ENCODE data around the gene FOXJ1. TPM values are rescaled to one million over a fixed set of nuclear protein-coding genes. Genes with fewer than 3 reads are reported as not detected.

FOXJ1 gene
- total and polyA plus RNA-seq, 8 donors, result 0.12 to 6.7 (median 1.3) TPM; not detected in 3

GRCh38 chr17:76119409-76120371 is 21.4 kb downstream of the FOXJ1 start:
- WGBS, 5 donors, result 83 to 88% (median 85%) methylated on average over 19 of the region's 19 CpGs
- intact Hi-C loops (cut with DNase I; ENCODE audit: low total_unique reads), result loop anchor here (5.0 to 10.0 kb wide), 2 partner anchors 65 to 158 kb away; no protein-coding TSS in a partner anchor
- peaks cover 10 to 12% (median 10%) of the 10 kb centered on the region in 4 donors for H3K4me1 ChIP-seq
- no peaks in the 10 kb centered on the region for H3K36me3 ChIP-seq
- DNase-seq, result no peak
- H3K9me3 ChIP-seq, result no peaks in the 10 kb centered on the region
- H3K27me3 ChIP-seq, result no peaks in the 10 kb centered on the region
- H3K27ac ChIP-seq, result no peak overlapping the region
- no peak overlapping the region for H3K4me3 ChIP-seq
- TF ChIP-seq CTCF (IDR thresholded peaks at IDR 0.05) (no peak), POLR2AphosphoS5 (IDR thresholded peaks at IDR 0.05) (no peak), POLR2A (IDR thresholded peaks at IDR 0.05) (no peak)

- Histone ChIP-seq H3K4me3 (no peak overlapping the region), H3K4me1 (no peaks in the 10 kb centered on the region), H3K27me3 (no peaks in the 10 kb centered on the region), H3K9me3 (no peaks in the 10 kb centered on the region), H3K36me3 (no peaks in the 10 kb centered on the region), H3K27ac (no peak overlapping the region)
- intact Hi-C loops (cut with DNase I; ENCODE audit: low total_unique reads), result no loop called here
- no peak for DNase-seq
- no peak for TF ChIP-seq EP300 (IDR thresholded peaks at IDR 0.05)
- no peak for TF ChIP-seq CTCF (IDR thresholded peaks at IDR 0.05)
- TF ChIP-seq POLR2A (IDR thresholded peaks at IDR 0.05), result no peak
- 82 to 89% (median 85%) methylated on average over 7 of the region's 7 CpGs for WGBS, 5 donors
These were observed 25.8 kb downstream of the FOXJ1 start for GRCh38 chr17:76115138-76115754.

- no peak overlapping the region for H3K27ac ChIP-seq
- no peak overlapping the region for H3K4me3 ChIP-seq
- no peaks in the 10 kb centered on the region for H3K36me3 ChIP-seq
- no peaks in the 10 kb centered on the region for H3K27me3 ChIP-seq
- intact Hi-C loops (cut with DNase I; ENCODE audit: low total_unique reads), result no loop called here
- no peaks in the 10 kb centered on the region for H3K4me1 ChIP-seq
- TF ChIP-seq EP300 (IDR thresholded peaks at IDR 0.05), result no peak
- TF ChIP-seq POLR2A (IDR thresholded peaks at IDR 0.05), result no peak
- TF ChIP-seq POLR2AphosphoS5 (IDR thresholded peaks at IDR 0.05), result no peak
- WGBS, 5 donors, result 84 to 90% (median 88%) methylated on average over 2 of the region's 2 CpGs
- H3K9me3 ChIP-seq, result no peaks in the 10 kb centered on the region
- DNase-seq, result no peak
These were observed 29.1 kb downstream of the FOXJ1 start for GRCh38 chr17:76111956-76112355.

GRCh38 chr17:76107509-76107908 is 33.5 kb downstream of the FOXJ1 start:
- DNase-seq, result no peak
- Histone ChIP-seq H3K36me3 (no peaks in the 10 kb centered on the region), H3K4me1 (peaks cover 11 to 34% (median 26%) of the 10 kb centered on the region in 4 donors), H3K27me3 (no peaks in the 10 kb centered on the region), H3K4me3 (no peak overlapping the region), H3K9me3 (no peaks in the 10 kb centered on the region), H3K27ac (no peak overlapping the region)
- no peak for TF ChIP-seq POLR2A (IDR thresholded peaks at IDR 0.05)
- peak in 1 of 7 experiments; percentile 6 for TF ChIP-seq CTCF (IDR thresholded peaks at IDR 0.05)
- intact Hi-C loops (cut with DNase I; ENCODE audit: low total_unique reads), result no loop called here
- 82 to 88% (median 82%) methylated on average over 6 of the region's 6 CpGs for WGBS, 5 donors
